ENCODE data around the gene SSBP3.
"Not testable (repeated sequence)": the region's sequence is repeated elsewhere in the genome, so short reads cannot be mapped to it uniquely, and the experiment has no call there.

SSBP3 gene

GRCh38 chr1:54392401-54392800 lies 13.8 kb downstream of the SSBP3 start:
- DNase-seq (ENCODE audit: low read depth, low spot score) = no peak

- DNase-seq (ENCODE audit: low read depth, low spot score) = no peak
These were observed 14.6 kb downstream of the SSBP3 start for GRCh38 chr1:54391450-54392209.

GRCh38 chr1:54390655-54391054 lies 15.5 kb downstream of the SSBP3 start:
- no peak for DNase-seq (ENCODE audit: low read depth, low spot score)

- DNase-seq (ENCODE audit: low read depth, low spot score) = not testable (repeated sequence)
These were observed 16.6 kb downstream of the SSBP3 start for GRCh38 chr1:54389608-54390007.

- no peak for DNase-seq (ENCODE audit: low read depth, low spot score)
These were observed 18.8 kb downstream of the SSBP3 start for GRCh38 chr1:54387419-54387818.

- no peak for DNase-seq (ENCODE audit: low read depth, low spot score)
These were observed 20.5 kb downstream of the SSBP3 start for GRCh38 chr1:54385727-54386022.

GRCh38 chr1:54384918-54385726 lies 21.1 kb downstream of the SSBP3 start:
- no peak for DNase-seq (ENCODE audit: low read depth, low spot score)

- no peak for DNase-seq (ENCODE audit: low read depth, low spot score)
These were observed 21.7 kb downstream of the SSBP3 start for GRCh38 chr1:54384471-54384870.

- no peak for DNase-seq (ENCODE audit: low read depth, low spot score)
These were observed 24.7 kb downstream of the SSBP3 start for GRCh38 chr1:54381524-54381923.

- DNase-seq (ENCODE audit: low read depth, low spot score) = no peak
These were observed 25.8 kb downstream of the SSBP3 start for GRCh38 chr1:54380290-54380882.

- no peak for DNase-seq (ENCODE audit: low read depth, low spot score)
These were observed 26.5 kb downstream of the SSBP3 start for GRCh38 chr1:54379555-54380289.

- no peak for DNase-seq (ENCODE audit: low read depth, low spot score)
These were observed 27.2 kb downstream of the SSBP3 start for GRCh38 chr1:54378874-54379554.

GRCh38 chr1:54378157-54378873 lies 27.9 kb downstream of the SSBP3 start:
- DNase-seq (ENCODE audit: low read depth, low spot score) = no peak

GRCh38 chr1:54377040-54377691 lies 29.0 kb downstream of the SSBP3 start:
- no peak for DNase-seq (ENCODE audit: low read depth, low spot score)

- DNase-seq (ENCODE audit: low read depth, low spot score) = no peak
These were observed 29.7 kb downstream of the SSBP3 start for GRCh38 chr1:54376430-54377039.

- DNase-seq (ENCODE audit: low read depth, low spot score) = no peak
These were observed 30.3 kb downstream of the SSBP3 start for GRCh38 chr1:54375712-54376429.

GRCh38 chr1:54375298-54375697 lies 30.9 kb downstream of the SSBP3 start:
- no peak for DNase-seq (ENCODE audit: low read depth, low spot score)

GRCh38 chr1:54374766-54375165 lies 31.4 kb downstream of the SSBP3 start:
- DNase-seq (ENCODE audit: low read depth, low spot score) = no peak

- no peak for DNase-seq (ENCODE audit: low read depth, low spot score)
These were observed 33.2 kb downstream of the SSBP3 start for GRCh38 chr1:54372978-54373377.
